ENCODE results near the gene LDLRAD3. TPM values are rescaled to one million over a fixed set of nuclear protein-coding genes. Genes with fewer than 3 reads are reported as not detected.

The LDLRAD3 gene
- total and polyA plus RNA-seq, 12 donors = 0.87 to 5.1 (median 1.7) TPM

DNA sequence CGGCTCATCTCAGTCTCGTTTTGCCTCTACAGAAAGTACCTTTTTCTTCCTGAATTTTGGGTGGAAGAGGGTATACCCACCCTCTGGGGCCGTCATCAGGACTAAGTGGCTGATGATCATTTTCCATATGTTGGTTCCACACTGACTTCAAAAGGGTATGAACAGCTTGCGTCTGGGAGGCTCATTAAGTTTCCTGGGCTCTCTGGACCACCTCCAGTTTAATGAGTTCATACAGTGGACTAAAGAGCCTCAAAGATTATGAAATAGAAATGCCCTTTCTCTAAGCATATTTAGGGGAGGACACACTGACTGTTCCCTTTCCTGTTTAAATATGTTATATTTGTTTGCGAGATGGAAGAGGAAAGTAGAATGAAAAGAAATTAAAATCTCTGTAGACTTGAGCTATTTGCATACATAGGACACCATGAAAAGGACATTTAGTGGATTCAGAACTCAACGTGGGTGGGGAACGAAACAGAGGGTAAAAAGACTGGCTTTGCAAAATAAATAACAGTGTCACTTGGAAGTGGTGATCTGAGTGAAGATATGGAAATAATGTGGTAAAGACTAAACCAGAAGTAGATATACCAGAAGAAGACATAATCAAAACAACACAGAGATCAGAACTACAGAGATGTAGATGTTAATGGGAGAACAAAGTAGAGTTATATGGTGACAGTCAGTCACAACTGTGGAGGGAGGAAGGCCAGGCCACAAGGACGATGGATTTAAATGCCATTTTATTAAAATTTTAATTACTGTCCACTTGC lies 18.7 kb downstream of the LDLRAD3 start:
- no peaks in the 10 kb centered on the region for H3K36me3 ChIP-seq
- DNase-seq (no peak), ATAC-seq (peak in 1 of 8 donors; percentile 58)
- intact Hi-C loops (cut with DNase I) = loop anchor here in 1 of 10 donors (10.0 kb wide), 1 partner anchor 72 kb away; no protein-coding TSS in a partner anchor
- no peaks in the 10 kb centered on the region for H3K27me3 ChIP-seq
- TF ChIP-seq, protein P1, sequence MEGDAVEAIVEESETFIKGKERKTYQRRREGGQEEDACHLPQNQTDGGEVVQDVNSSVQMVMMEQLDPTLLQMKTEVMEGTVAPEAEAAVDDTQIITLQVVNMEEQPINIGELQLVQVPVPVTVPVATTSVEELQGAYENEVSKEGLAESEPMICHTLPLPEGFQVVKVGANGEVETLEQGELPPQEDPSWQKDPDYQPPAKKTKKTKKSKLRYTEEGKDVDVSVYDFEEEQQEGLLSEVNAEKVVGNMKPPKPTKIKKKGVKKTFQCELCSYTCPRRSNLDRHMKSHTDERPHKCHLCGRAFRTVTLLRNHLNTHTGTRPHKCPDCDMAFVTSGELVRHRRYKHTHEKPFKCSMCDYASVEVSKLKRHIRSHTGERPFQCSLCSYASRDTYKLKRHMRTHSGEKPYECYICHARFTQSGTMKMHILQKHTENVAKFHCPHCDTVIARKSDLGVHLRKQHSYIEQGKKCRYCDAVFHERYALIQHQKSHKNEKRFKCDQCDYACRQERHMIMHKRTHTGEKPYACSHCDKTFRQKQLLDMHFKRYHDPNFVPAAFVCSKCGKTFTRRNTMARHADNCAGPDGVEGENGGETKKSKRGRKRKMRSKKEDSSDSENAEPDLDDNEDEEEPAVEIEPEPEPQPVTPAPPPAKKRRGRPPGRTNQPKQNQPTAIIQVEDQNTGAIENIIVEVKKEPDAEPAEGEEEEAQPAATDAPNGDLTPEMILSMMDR (IDR thresholded peaks at IDR 0.05) = no peak
- no peaks in the 10 kb centered on the region for H3K9me3 ChIP-seq
- peak overlapping the region in 1 of 10 donors; percentile 46 for H3K27ac ChIP-seq
- H3K4me1 ChIP-seq = peaks cover 0 to 28% (median 7%) of the 10 kb centered on the region in 9 donors
- no peak overlapping the region for H3K4me3 ChIP-seq
- 77 to 79% methylated on average over 8 of the region's 8 CpGs for WGBS, 2 donors

DNA sequence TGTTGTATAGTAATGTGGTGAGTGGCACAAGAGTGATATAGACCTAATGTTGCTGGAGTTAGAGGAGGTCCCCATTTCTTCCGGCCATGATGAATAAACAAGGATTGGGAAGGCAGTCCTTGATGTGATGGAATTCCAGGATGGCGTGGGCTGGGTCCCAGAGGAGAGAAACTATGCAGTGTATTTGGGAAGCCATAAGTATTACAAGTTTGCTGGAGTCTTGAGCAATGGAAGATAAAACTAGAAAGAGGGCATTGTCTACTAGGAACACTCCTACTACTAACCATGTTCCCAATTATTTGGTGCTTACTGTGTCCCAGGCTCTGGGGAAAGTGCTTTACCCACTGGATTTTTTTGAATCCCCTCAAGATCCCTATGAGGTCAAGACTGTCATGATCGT lies 20.0 kb downstream of the LDLRAD3 start:
- Histone ChIP-seq H3K27me3 (no peaks in the 10 kb centered on the region), H3K9me3 (no peaks in the 10 kb centered on the region), H3K4me3 (no peak overlapping the region), H3K36me3 (no peaks in the 10 kb centered on the region), H3K4me1 (peaks cover 0 to 35% (median 7%) of the 10 kb centered on the region in 9 donors), H3K27ac (peak overlapping the region in 3 of 10 donors; percentile 48 to 70 (median 51))
- intact Hi-C loops (cut with DNase I) = loop anchor here in 1 of 10 donors (10.0 kb wide), 1 partner anchor 71 kb away; no protein-coding TSS in a partner anchor
- WGBS, 2 donors = 65 to 69% methylated on average over 3 of the region's 3 CpGs
- ATAC-seq = peak in 7 of 8 donors; percentile 58 to 89 (median 82)
- TF ChIP-seq, protein P1 (IDR thresholded peaks at IDR 0.05) = no peak
- peak in 1 of 2 donors; percentile 23 for DNase-seq

DNA sequence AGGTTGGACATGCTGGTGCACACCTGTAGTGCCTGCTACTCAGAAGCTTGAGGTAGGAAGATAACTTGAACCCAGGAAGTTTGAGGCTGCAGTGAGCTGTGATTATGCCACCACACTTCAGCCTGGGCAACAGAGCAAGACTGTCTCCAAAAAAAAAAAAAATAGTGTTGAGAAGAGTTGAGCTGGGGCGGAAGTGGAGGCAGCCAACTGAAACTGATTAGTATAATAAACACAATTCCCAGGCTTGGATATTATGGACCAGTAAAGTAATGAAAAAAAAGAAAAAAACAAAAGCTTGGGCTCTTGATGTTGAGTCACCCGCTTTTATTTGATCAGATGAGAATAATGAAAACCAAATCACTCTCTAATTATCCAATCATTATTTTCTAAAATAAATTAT lies 21.0 kb downstream of the LDLRAD3 start:
- ATAC-seq (no peak), DNase-seq (no peak)
- Histone ChIP-seq H3K4me3 (no peak overlapping the region), H3K9me3 (no peaks in the 10 kb centered on the region), H3K36me3 (no peaks in the 10 kb centered on the region), H3K27me3 (no peaks in the 10 kb centered on the region), H3K27ac (peak overlapping the region in 3 of 10 donors; percentile 41 to 70 (median 51)), H3K4me1 (peaks cover 0 to 35% (median 7%) of the 10 kb centered on the region in 9 donors)
- WGBS, 2 donors = 79 to 88% methylated on average over 2 of the region's 2 CpGs
- intact Hi-C loops (cut with DNase I) = loop anchor here in 1 of 10 donors (10.0 kb wide), 1 partner anchor 70 kb away; no protein-coding TSS in a partner anchor
- TF ChIP-seq, protein P1 (IDR thresholded peaks at IDR 0.05) = no peak

DNA sequence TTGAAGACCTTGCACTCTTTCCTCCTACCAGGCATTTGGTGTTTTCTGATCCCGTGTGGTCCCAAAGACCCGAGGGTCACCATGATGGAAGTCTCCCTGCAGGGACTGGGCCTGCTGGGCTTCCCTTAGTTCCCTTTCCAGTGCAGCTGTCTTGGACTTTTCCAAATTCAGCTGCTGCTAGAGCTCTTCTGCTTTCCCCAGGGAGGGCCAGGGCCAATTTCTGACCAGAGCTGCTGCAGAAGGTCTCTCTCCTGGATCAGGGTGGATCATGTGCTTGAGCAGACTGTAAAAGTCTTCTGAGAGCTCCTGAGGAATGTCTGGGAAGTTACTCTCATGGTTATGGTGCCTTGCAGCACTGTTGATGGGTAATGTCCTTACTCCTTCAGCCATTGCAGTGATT lies 23.2 kb downstream of the LDLRAD3 start:
- intact Hi-C loops (cut with DNase I) = loop anchor here in 1 of 10 donors (10.0 kb wide), 1 partner anchor 68 kb away; no protein-coding TSS in a partner anchor
- H3K36me3 ChIP-seq = no peaks in the 10 kb centered on the region
- peak in 6 of 8 donors; percentile 52 to 66 (median 53) for ATAC-seq
- H3K27ac ChIP-seq = no peak overlapping the region
- H3K4me3 ChIP-seq = no peak overlapping the region
- peaks cover 0 to 35% (median 7%) of the 10 kb centered on the region in 9 donors for H3K4me1 ChIP-seq
- no peaks in the 10 kb centered on the region for H3K27me3 ChIP-seq
- H3K9me3 ChIP-seq = no peaks in the 10 kb centered on the region
- TF ChIP-seq, protein P1 (IDR thresholded peaks at IDR 0.05) = no peak
- DNase-seq = peak; percentile 34 to 49
- 77 to 79% methylated on average over 2 of the region's 2 CpGs for WGBS, 2 donors
